Suprapubic skin (tissue), 4 donors: Measurements from ENCODE around the gene OTUB2. TPM values are rescaled to one million over a fixed set of nuclear protein-coding genes. Genes with fewer than 3 reads are reported as not detected.

Experiments used
- DNase-seq, 2 donors: peaks; one replicate each; pipeline ENCODE4 v3.0.0-alpha.2; 2019; ENCODE audit warnings: low spot score in 2 of 2
- H3K27ac ChIP-seq: fragments of 200-600 bp; sonication (generic); one replicate; pipeline ENCODE4 v1.5.1; 2019
- H3K27me3 ChIP-seq: fragments of 200-600 bp; sonication (generic); one replicate; pipeline ENCODE4 v1.5.1; 2019
- H3K36me3 ChIP-seq: fragments of 200-600 bp; sonication (generic); one replicate; pipeline ENCODE4 v1.5.1; 2019
- H3K4me1 ChIP-seq: fragments of 200-600 bp; sonication (generic); one replicate; pipeline ENCODE4 v1.5.1; 2019
- H3K4me3 ChIP-seq: fragments of 200-600 bp; sonication (generic); one replicate; pipeline ENCODE4 v1.5.1; 2019; ENCODE audit warnings: mild to moderate bottlenecking
- H3K9me3 ChIP-seq: fragments of 200-600 bp; sonication (generic); one replicate; pipeline ENCODE4 v1.5.1; 2019
- EP300 ChIP-seq: sonication (generic); formaldehyde crosslinking; IDR thresholded peaks from one replicate; pipeline ENCODE4 v1.6.1; 2017; ENCODE audit warnings: antibody characterized with exemption
- POLR2A ChIP-seq, 2 donors: fragments of 450-650 bp; IDR thresholded peaks; one replicate each; pipeline ENCODE4 v1.6.1; 2017; ENCODE audit warnings: antibody characterized with exemption in 2 of 2, mild to moderate bottlenecking in 2 of 2, moderate library complexity in 2 of 2
- POLR2AphosphoS5 ChIP-seq, 3 donors: sonication (generic); formaldehyde crosslinking; IDR thresholded peaks; one replicate each; pipeline ENCODE4 v1.6.1; 2017; ENCODE audit warnings: antibody characterized with exemption in 3 of 3
- WGBS: methylation state at CpG from one replicate; pipeline ENCODE4 v1.1.5; 2018; 5-methylcytosine and 5-hydroxymethylcytosine counted together
- total RNA-seq, 4 donors: library from RNA; depleted of rRNA; stranded (reverse); fragments of >200 nt; gene quantifications; one replicate each; pipeline ENCODE4 v1.1.0, GENCODE V29; 2016
- TF ChIP-seq, protein P1 (sequence below), 2 donors: fragments of 200-600 bp in 1 of 2; fragments of 450-650 bp in 1 of 2; sonication (generic) in 1 of 2; IDR thresholded peaks; one replicate each; pipeline ENCODE4 v1.5.1; 2016 to 2019; ENCODE audit warnings: antibody characterized with exemption in 2 of 2, mild to moderate bottlenecking in 1 of 2, moderate library complexity in 1 of 2

Gene OTUB2
- total RNA-seq, 4 donors from 2014 or later = 7.2 to 35.5 (median 14.3) TPM

DNA sequence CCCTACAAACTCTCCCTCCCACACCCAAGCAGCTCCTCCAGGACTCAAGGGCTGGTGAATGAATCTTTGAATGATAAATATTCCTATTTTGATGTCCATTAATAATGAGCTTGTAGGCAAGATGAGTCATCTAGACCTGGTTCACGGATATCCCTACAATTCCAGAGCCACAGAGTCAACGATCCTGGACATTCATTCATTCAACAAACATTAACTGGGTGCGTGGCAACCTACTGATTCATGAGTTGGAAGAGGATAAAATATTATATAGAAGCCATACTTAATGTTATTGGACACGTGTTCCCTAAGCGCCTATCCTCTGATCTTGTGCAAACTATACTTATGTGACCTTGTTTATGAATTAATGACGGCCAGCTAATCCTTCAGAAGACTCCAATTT lies 420 bp upstream of the OTUB2 start:
- no peaks in the 10 kb centered on the region for H3K9me3 ChIP-seq
- TF ChIP-seq, protein P1, sequence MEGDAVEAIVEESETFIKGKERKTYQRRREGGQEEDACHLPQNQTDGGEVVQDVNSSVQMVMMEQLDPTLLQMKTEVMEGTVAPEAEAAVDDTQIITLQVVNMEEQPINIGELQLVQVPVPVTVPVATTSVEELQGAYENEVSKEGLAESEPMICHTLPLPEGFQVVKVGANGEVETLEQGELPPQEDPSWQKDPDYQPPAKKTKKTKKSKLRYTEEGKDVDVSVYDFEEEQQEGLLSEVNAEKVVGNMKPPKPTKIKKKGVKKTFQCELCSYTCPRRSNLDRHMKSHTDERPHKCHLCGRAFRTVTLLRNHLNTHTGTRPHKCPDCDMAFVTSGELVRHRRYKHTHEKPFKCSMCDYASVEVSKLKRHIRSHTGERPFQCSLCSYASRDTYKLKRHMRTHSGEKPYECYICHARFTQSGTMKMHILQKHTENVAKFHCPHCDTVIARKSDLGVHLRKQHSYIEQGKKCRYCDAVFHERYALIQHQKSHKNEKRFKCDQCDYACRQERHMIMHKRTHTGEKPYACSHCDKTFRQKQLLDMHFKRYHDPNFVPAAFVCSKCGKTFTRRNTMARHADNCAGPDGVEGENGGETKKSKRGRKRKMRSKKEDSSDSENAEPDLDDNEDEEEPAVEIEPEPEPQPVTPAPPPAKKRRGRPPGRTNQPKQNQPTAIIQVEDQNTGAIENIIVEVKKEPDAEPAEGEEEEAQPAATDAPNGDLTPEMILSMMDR (IDR thresholded peaks at IDR 0.05) = no peak
- TF ChIP-seq POLR2A (IDR thresholded peaks at IDR 0.05) = no peak
- no peak for TF ChIP-seq POLR2AphosphoS5 (IDR thresholded peaks at IDR 0.05)
- TF ChIP-seq EP300 = no peak
- peaks cover 14% of the 10 kb centered on the region for H3K4me1 ChIP-seq
- H3K4me3 ChIP-seq = peak overlapping the region; percentile 69
- no peaks in the 10 kb centered on the region for H3K27me3 ChIP-seq
- 44% methylated on average over 6 of the region's 6 CpGs for WGBS
- H3K36me3 ChIP-seq = no peaks in the 10 kb centered on the region
- H3K27ac ChIP-seq = no peak overlapping the region
- no peak for DNase-seq

DNA sequence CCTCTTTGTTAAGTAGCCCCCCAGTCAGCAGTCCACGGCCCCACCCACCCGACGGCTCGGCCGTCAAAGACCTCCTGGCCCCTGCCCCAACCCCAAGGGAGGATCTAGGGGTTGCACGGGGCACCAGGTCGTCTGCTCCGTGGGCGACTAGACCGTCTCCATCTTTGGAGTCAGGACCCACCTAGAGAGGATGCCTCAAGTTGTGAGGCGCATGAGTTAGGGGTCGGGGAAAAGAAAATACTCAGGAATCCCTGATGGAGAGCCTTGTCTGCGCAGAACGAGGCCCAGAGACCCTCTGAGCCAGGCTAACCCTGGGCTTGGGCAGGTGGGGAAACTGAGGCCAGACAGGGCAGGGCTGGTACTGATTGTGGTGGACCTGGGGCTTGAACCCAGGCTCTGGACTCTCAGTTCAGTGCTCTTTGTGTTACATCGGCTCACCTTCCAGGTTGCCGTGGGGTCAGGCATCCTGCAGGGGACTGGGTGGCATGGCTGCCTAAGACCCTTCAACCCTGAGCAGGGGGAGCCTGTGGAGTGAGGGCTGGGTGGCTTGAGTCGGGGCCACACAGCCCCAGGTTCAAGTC lies 839 bp downstream of the OTUB2 start:
- DNase-seq = no peak
- Histone ChIP-seq H3K4me1 (peaks cover 14% of the 10 kb centered on the region), H3K36me3 (no peaks in the 10 kb centered on the region), H3K9me3 (no peaks in the 10 kb centered on the region), H3K27ac (no peak overlapping the region), H3K4me3 (peak overlapping the region; percentile 69), H3K27me3 (no peaks in the 10 kb centered on the region)
- TF ChIP-seq POLR2AphosphoS5 (IDR thresholded peaks at IDR 0.05) (no peak), EP300 (no peak)
- TF ChIP-seq, protein P1 (IDR thresholded peaks at IDR 0.05) = no peak
- 94% methylated on average over 3 of the region's 17 CpGs for WGBS

DNA sequence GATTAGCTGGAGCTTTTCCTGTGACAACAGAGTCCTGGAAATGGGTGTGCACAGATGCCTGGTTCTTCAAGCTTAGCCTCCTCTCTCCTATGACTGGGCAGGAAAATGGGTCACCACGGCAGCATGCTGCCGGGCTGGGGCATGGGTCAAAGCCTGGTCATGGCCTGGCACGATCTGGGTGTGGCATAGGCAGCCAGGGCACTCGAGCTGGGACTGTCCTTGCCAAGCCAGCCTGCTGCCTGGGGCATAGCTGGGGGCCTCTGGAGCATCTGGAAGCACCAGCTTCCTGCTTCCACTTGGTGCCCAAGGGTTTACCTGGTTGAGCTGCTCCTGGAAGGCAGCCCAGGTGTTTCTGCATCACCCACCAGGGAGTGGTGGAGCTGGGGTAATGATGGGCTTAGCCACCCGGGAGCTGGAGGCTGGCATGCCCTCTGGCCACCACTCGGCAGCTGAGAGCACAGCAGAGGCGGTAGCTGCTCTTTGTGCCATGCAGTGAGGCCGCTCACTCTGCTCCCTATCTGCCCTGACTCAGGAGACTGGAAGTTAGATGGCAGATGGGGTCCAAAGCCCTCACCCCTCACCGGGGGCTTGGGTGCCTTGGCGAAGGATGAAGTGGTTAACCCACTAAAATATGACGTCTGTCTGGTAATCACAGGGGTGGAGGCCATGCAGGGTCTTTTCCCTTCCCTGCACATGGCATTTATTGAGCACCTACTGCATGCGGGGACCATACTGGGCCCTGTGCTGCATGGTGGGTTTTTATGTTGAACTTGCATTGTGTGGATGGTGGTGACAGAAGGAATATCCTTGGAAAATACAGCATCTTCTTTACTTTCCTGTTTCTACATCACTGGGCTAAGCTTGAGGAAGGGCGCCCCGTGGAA lies 1.7 kb downstream of the OTUB2 start:
- Histone ChIP-seq H3K4me3 (no peak overlapping the region), H3K36me3 (no peaks in the 10 kb centered on the region), H3K9me3 (no peaks in the 10 kb centered on the region), H3K27me3 (no peaks in the 10 kb centered on the region), H3K27ac (no peak overlapping the region), H3K4me1 (peaks cover 14% of the 10 kb centered on the region)
- TF ChIP-seq POLR2AphosphoS5 (IDR thresholded peaks at IDR 0.05) (no peak), EP300 (no peak), POLR2A (IDR thresholded peaks at IDR 0.05) (no peak)
- TF ChIP-seq, protein P1 (IDR thresholded peaks at IDR 0.05) = no peak
- WGBS = 67% methylated on average over 8 of the region's 14 CpGs
- no peak for DNase-seq

DNA sequence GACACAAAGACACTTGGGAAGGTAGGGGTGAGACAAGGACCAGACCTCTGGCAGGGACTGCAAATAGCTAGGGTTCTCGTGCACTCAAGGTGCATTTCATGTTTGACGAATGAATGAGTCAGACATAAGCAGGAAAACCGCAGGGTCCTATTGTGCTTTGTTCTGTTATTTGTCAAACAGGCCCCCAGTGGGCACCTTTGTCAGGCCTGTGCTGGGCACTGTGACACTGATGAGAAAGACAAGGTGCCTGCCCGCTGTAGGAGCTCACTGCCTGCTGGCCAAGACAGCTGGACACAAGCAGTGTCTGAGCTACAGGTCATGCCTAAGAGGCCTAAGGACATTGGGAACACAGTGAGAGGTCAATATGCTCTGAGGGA lies 2.3 kb downstream of the OTUB2 start:
- DNase-seq = no peak
- 83% methylated on average over 4 of the region's 4 CpGs for WGBS
- H3K27me3 ChIP-seq = no peaks in the 10 kb centered on the region

DNA sequence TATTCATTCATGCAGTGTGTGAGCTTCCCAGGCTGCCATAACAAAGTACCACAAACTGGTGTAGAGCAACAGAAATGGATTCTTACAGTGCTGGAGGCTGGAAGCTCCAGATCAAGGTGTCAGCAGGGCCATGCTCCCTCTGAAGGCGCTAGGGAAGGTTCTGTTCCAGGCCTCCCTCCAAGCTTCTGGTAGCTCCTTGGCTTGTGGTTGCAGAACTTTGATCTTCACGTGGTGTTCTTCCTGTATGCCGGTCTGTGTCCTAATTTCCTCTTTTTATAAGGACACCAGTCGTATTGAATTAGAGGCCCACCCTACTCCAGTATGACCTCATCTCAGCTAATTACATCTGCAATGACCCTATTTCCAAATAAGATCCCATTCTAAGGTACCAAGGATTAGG lies 3.1 kb downstream of the OTUB2 start:
- peaks cover 14% of the 10 kb centered on the region for H3K4me1 ChIP-seq
- no peaks in the 10 kb centered on the region for H3K27me3 ChIP-seq
- TF ChIP-seq EP300 = no peak
- no peak for DNase-seq
- H3K27ac ChIP-seq = no peak overlapping the region
- no peak overlapping the region for H3K4me3 ChIP-seq
- no peaks in the 10 kb centered on the region for H3K9me3 ChIP-seq
- 68% methylated on average over 4 of the region's 4 CpGs for WGBS
- H3K36me3 ChIP-seq = no peaks in the 10 kb centered on the region

More for the DNA sequence above, 2.3 kb downstream of the OTUB2 start:
- Histone ChIP-seq H3K9me3 (no peaks in the 10 kb centered on the region), H3K36me3 (no peaks in the 10 kb centered on the region), H3K27ac (no peak overlapping the region), H3K4me3 (no peak overlapping the region), H3K4me1 (peaks cover 14% of the 10 kb centered on the region)
- TF ChIP-seq, protein P1 (IDR thresholded peaks at IDR 0.05) = no peak
- no peak for TF ChIP-seq EP300
- no peak for TF ChIP-seq POLR2AphosphoS5 (IDR thresholded peaks at IDR 0.05)
- no peak for TF ChIP-seq POLR2A (IDR thresholded peaks at IDR 0.05)
